CD14-positive monocyte (primary cell): ENCODE results near the gene HIGD1A. TPM values are rescaled to one million over a fixed set of nuclear protein-coding genes. Genes with fewer than 3 reads are reported as not detected.

Experiments used
- DNase-seq, 3 donors: peaks; one replicate each; pipeline ENCODE4 v3.0.0-alpha.2; 2011 to 2022
- H2AFZ ChIP-seq: 2 replicates; pipeline ENCODE4 v1.6.0; 2012; ENCODE audit warnings: mild to moderate bottlenecking, low read depth, low read length, inconsistent platforms; ENCODE audit not compliant: insufficient read depth, poor library complexity, severe bottlenecking
- H3K27ac ChIP-seq, 2 donors: 1 replicate in 1 of 2; 2 replicates in 1 of 2; pipeline ENCODE4 v1.5.1; 2012 to 2013; ENCODE audit warnings: low read length in 2 of 2, control low read depth in 1 of 2, inconsistent platforms in 1 of 2, low read depth in 1 of 2, mild to moderate bottlenecking in 1 of 2
- H3K27me3 ChIP-seq, 2 donors: one replicate each; pipeline versions ENCODE4 v1.6.0 to v1.6.1; 2011 to 2013; ENCODE audit warnings: low read length in 2 of 2; ENCODE audit not compliant: control insufficient read depth in 2 of 2, insufficient read depth in 2 of 2
- H3K36me3 ChIP-seq, 2 donors: replicated peaks in 1 of 2; 1 replicate in 1 of 2; 2 replicates in 1 of 2; pipeline versions ENCODE4 v1.5.1 to v1.6.1; 2012 to 2013; ENCODE audit warnings: low read length in 2 of 2, control low read depth in 1 of 2, inconsistent platforms in 1 of 2, mild to moderate bottlenecking in 1 of 2; ENCODE audit not compliant: insufficient read depth in 2 of 2, control insufficient read depth in 1 of 2
- H3K4me1 ChIP-seq, 2 donors: 1 replicate in 1 of 2; 2 replicates in 1 of 2; pipeline versions ENCODE4 v1.5.1 to v1.6.1; 2012 to 2013; ENCODE audit warnings: low read length in 2 of 2, control low read depth in 1 of 2, inconsistent platforms in 1 of 2, mild to moderate bottlenecking in 1 of 2, moderate library complexity in 1 of 2; ENCODE audit not compliant: insufficient read depth in 2 of 2, control insufficient read depth in 1 of 2
- H3K4me2 ChIP-seq: replicated peaks from 2 replicates; pipeline ENCODE3; 2012; ENCODE audit warnings: low read length, moderate library complexity, mild to moderate bottlenecking; ENCODE audit not compliant: poor library complexity, severe bottlenecking; ENCODE audit errors: extremely low read depth
- H3K4me3 ChIP-seq, 3 experiments: fragments of 200-600 bp in 1 of 3; sonication (generic) in 1 of 3; replicated peaks in 1 of 3; 1 replicate in 2 of 3; 2 replicates in 1 of 3; pipeline ENCODE4 v1.5.1; 2011 to 2013; ENCODE audit warnings: low read length in 3 of 3, mild to moderate bottlenecking in 3 of 3, control low read depth in 2 of 3, low read depth in 2 of 3, inconsistent platforms in 1 of 3, moderate library complexity in 1 of 3
- H3K79me2 ChIP-seq: 2 replicates; pipeline ENCODE4 v1.6.0; 2012; ENCODE audit warnings: mild to moderate bottlenecking, control low read depth, inconsistent platforms, low read length, moderate library complexity; ENCODE audit not compliant: insufficient read depth
- H3K9ac ChIP-seq: 2 replicates; pipeline ENCODE4 v1.6.0; 2017; ENCODE audit warnings: low read length, mild to moderate bottlenecking; ENCODE audit not compliant: insufficient read depth, poor library complexity, severe bottlenecking
- H3K9me3 ChIP-seq, 2 donors: replicated peaks in 1 of 2; 1 replicate in 1 of 2; 2 replicates in 1 of 2; pipeline versions ENCODE4 v1.5.1 to v1.6.1; 2012 to 2013; ENCODE audit warnings: low read length in 2 of 2, control low read depth in 1 of 2; ENCODE audit not compliant: control insufficient read depth in 1 of 2, insufficient read depth in 1 of 2
- H4K20me1 ChIP-seq: 2 replicates; pipeline ENCODE4 v1.6.0; 2012; ENCODE audit warnings: mild to moderate bottlenecking, low read length, control low read depth, moderate library complexity; ENCODE audit not compliant: insufficient read depth
- H3K27ac Mint-ChIP-seq, 7 donors: one replicate each; pipeline ENCODE4 v1.8.0; 2020; ENCODE audit warnings: mild to moderate bottlenecking in 7 of 7, mixed read lengths in 7 of 7, moderate library complexity in 6 of 7, inconsistent platforms in 2 of 7
- H3K27me3 Mint-ChIP-seq, 3 donors: one replicate each; pipeline ENCODE4 v1.8.0; 2021 to 2022; ENCODE audit warnings: low read depth in 3 of 3, mild to moderate bottlenecking in 3 of 3, mixed read lengths in 3 of 3, moderate library complexity in 3 of 3, inconsistent platforms in 1 of 3
- H3K36me3 Mint-ChIP-seq, 2 donors: one replicate each; pipeline ENCODE4 v1.8.0; 2020; ENCODE audit warnings: mixed read lengths in 2 of 2, inconsistent platforms in 1 of 2, mild to moderate bottlenecking in 1 of 2
- H3K4me1 Mint-ChIP-seq: one replicate; pipeline ENCODE4 v1.8.0; 2020; ENCODE audit warnings: mild to moderate bottlenecking, mixed read lengths
- H3K4me3 Mint-ChIP-seq, 2 donors: one replicate each; pipeline ENCODE4 v1.8.0; 2020; ENCODE audit warnings: mild to moderate bottlenecking in 2 of 2, mixed read lengths in 2 of 2, moderate library complexity in 1 of 2
- H3K9me3 Mint-ChIP-seq, 7 donors: one replicate each; pipeline ENCODE4 v1.8.0; 2020 to 2022; ENCODE audit warnings: mixed read lengths in 7 of 7, mild to moderate bottlenecking in 6 of 7, moderate library complexity in 6 of 7, inconsistent platforms in 2 of 7
- CTCF ChIP-seq: fragments of 200-600 bp; IDR thresholded peaks from one replicate; pipeline ENCODE4 v1.8.0; 2022; ENCODE audit warnings: antibody characterized with exemption, mild to moderate bottlenecking
- WGBS: methylation state at CpG from one replicate; pipeline ENCODE4 v1.1.5; 2013; ENCODE audit warnings: missing lambda C conversion rate; ENCODE audit not compliant: insufficient coverage; 5-methylcytosine and 5-hydroxymethylcytosine counted together
- intact Hi-C, 2 donors: fragments of 100-400 bp; cut with micrococcal nuclease; formaldehyde crosslinking; loops; one replicate each; pipeline versions ENCODE4 v1.15.0 to v1.15.1; 2023
- polyA plus RNA-seq, 3 donors: library from polyadenylated mRNA; depleted of rRNA in 1 of 3; unstranded in 2 of 3; stranded (reverse) in 1 of 3; fragments of 300-500 nt in 2 of 3; fragments of >200 nt in 1 of 3; fragmentation: Illumina TruSeq in 2 of 3; gene quantifications; 1 replicate in 2 of 3; 2 replicates in 1 of 3; pipeline ENCODE4 v1.2.3, GENCODE V29; 2012 to 2021

HIGD1A gene
- polyA plus RNA-seq, 3 donors: 34.8 to 115 (median 104) TPM

GRCh38 chr3:42807929-42808328 lies 3.6 kb upstream of the HIGD1A start:
- no peak overlapping the region for H3K4me3 ChIP-seq
- no peaks in the 10 kb centered on the region for H3K9me3 ChIP-seq
- peaks cover 13% of the 10 kb centered on the region for H3K79me2 ChIP-seq
- no peaks in the 10 kb centered on the region for H4K20me1 ChIP-seq
- Mint-ChIP-seq H3K27ac (no peak overlapping the region), H3K27me3 (peaks cover 14 to 35% (median 19%) of the 10 kb centered on the region in 3 donors), H3K4me3 (no peak overlapping the region), H3K9me3 (peaks cover 0 to 3% (median 0%) of the 10 kb centered on the region in 7 donors), H3K36me3 (peaks cover 0 to 2% of the 10 kb centered on the region in 2 donors), H3K4me1 (peaks cover 31% of the 10 kb centered on the region)
- peaks cover 2 to 18% of the 10 kb centered on the region in 2 donors for H3K27me3 ChIP-seq
- H3K36me3 ChIP-seq: no peaks in the 10 kb centered on the region
- intact Hi-C loops: loop anchor here in 1 of 2 donors (10.0 kb wide), 1 partner anchor 203 kb away; the partner anchor contains the start of gene NKTR
- no peak overlapping the region for H2AFZ ChIP-seq
- no peak overlapping the region for H3K4me2 ChIP-seq
- peaks cover 22 to 29% of the 10 kb centered on the region in 2 donors for H3K4me1 ChIP-seq
- TF ChIP-seq CTCF: no peak
- DNase-seq: no peak
- H3K27ac ChIP-seq: no peak overlapping the region
- WGBS: no CpG with 5 or more reads among the region's 4 CpGs
- H3K9ac ChIP-seq: no peak overlapping the region

- no peak overlapping the region for H3K27ac ChIP-seq
- peaks cover 5% of the 10 kb centered on the region in 2 donors for H3K36me3 Mint-ChIP-seq
Measured at GRCh38 chr3:42805141-42805821, 991 bp upstream of the HIGD1A start.

More at GRCh38 chr3:42805141-42805821, 991 bp upstream of the HIGD1A start:
- peak overlapping the region in 1 of 3 experiments; percentile 80 for H3K4me3 ChIP-seq
- peak in 1 of 3 donors; percentile 20 for DNase-seq
- no peak for TF ChIP-seq CTCF
- H3K9me3 Mint-ChIP-seq: peaks cover 0 to 3% (median 0%) of the 10 kb centered on the region in 7 donors
- peaks cover 40% of the 10 kb centered on the region for H3K79me2 ChIP-seq
- H3K27me3 Mint-ChIP-seq: peaks cover 14 to 35% (median 17%) of the 10 kb centered on the region in 3 donors
- H3K27ac Mint-ChIP-seq: peak overlapping the region in 1 of 7 donors; percentile 46
- intact Hi-C loops: loop anchor here in 1 of 2 donors (10.0 kb wide), 1 partner anchor 200 kb away; the partner anchor contains the start of gene NKTR
- no peaks in the 10 kb centered on the region for H3K9me3 ChIP-seq
- WGBS: 51% methylated on average over 19 of the region's 23 CpGs
- peaks cover 2 to 18% of the 10 kb centered on the region in 2 donors for H3K27me3 ChIP-seq
- H3K4me2 ChIP-seq: peak overlapping the region; percentile 91
- no peak overlapping the region for H3K9ac ChIP-seq
- peak overlapping the region; percentile 97 for H2AFZ ChIP-seq
- H3K4me1 Mint-ChIP-seq: peaks cover 39% of the 10 kb centered on the region
- H3K4me1 ChIP-seq: peaks cover 18 to 28% of the 10 kb centered on the region in 2 donors
- peak overlapping the region; percentile 98 to 99 for H3K4me3 Mint-ChIP-seq
- H3K36me3 ChIP-seq: no peaks in the 10 kb centered on the region
- H4K20me1 ChIP-seq: peaks cover 14% of the 10 kb centered on the region
